SK-N-SH treated with all-trans-retinoic acid at 6 μM for 48 hours (cell line): ENCODE results near the gene NDUFS8.

Experiments
- ATAC-seq: fragments of 200-7000 bp; cut with Tn5 transposase; 3 replicates; pipeline ENCODE4 v1.9.1; 2020; ENCODE audit warnings: mild to moderate bottlenecking, moderate library complexity
- BACH2 ChIP-seq: fragments of 250-450 bp; sonication (Bioruptor Pico); IDR thresholded peaks from 2 replicates; pipeline ENCODE4 v1.9.0; 2021; ENCODE audit warnings: mild to moderate bottlenecking, borderline replicate concordance
- CREB5 ChIP-seq: fragments of 250-450 bp; sonication (Bioruptor Pico); IDR thresholded peaks from 2 replicates; pipeline ENCODE4 v1.5.1; 2020; ENCODE audit warnings: low read depth, mild to moderate bottlenecking, moderate library complexity
- CSDC2 ChIP-seq: fragments of 250-450 bp; sonication (Bioruptor Pico); IDR thresholded peaks from 2 replicates; pipeline ENCODE4 v1.5.0; 2020; ENCODE audit warnings: mild to moderate bottlenecking, moderate library complexity
- ESRRG ChIP-seq: fragments of 250-450 bp; sonication (Bioruptor Pico); IDR thresholded peaks from 2 replicates; pipeline ENCODE4 v1.6.1; 2021; ENCODE audit warnings: mild to moderate bottlenecking
- GLIS3 ChIP-seq: fragments of 250-450 bp; sonication (Bioruptor Pico); IDR thresholded peaks from 2 replicates; pipeline ENCODE4 v1.5.0; 2020; ENCODE audit warnings: mild to moderate bottlenecking, moderate library complexity
- OSR1 ChIP-seq: fragments of 250-450 bp; sonication (Bioruptor Pico); IDR thresholded peaks from 2 replicates; pipeline ENCODE4 v1.8.0; 2022; ENCODE audit warnings: moderate library complexity, mild to moderate bottlenecking, inconsistent platforms
- PATZ1 ChIP-seq: fragments of 250-450 bp; sonication (Bioruptor Pico); IDR thresholded peaks from 2 replicates; pipeline ENCODE4 v1.8.0; 2020; ENCODE audit warnings: mild to moderate bottlenecking, moderate library complexity, borderline replicate concordance
- PPARA ChIP-seq: fragments of 250-450 bp; sonication (Bioruptor Pico); IDR thresholded peaks from 2 replicates; pipeline ENCODE4 v1.5.0; 2020; ENCODE audit warnings: mild to moderate bottlenecking, borderline replicate concordance
- RARB ChIP-seq: fragments of 250-450 bp; sonication (Bioruptor Pico); IDR thresholded peaks from 2 replicates; pipeline ENCODE4 v1.8.0; 2021; ENCODE audit warnings: mild to moderate bottlenecking, moderate library complexity
- SNAI2 ChIP-seq: fragments of 250-450 bp; sonication (Bioruptor Pico); IDR thresholded peaks from 2 replicates; pipeline ENCODE4 v1.5.0; 2020; ENCODE audit warnings: mild to moderate bottlenecking, moderate library complexity
- TSHZ2 ChIP-seq: fragments of 250-450 bp; sonication (Bioruptor Pico); IDR thresholded peaks from 2 replicates; pipeline ENCODE4 v1.5.0; 2020; ENCODE audit warnings: mild to moderate bottlenecking, moderate library complexity
- ZC3H10 ChIP-seq: fragments of 250-450 bp; sonication (Bioruptor Pico); IDR thresholded peaks from 2 replicates; pipeline ENCODE4 v1.5.1; 2021; ENCODE audit warnings: mild to moderate bottlenecking, moderate library complexity
- ZNF565 ChIP-seq: fragments of 450-650 bp; formaldehyde crosslinking; conservative IDR thresholded peaks from 2 replicates; pipeline ENCODE4 v1.5.0; 2020; ENCODE audit warnings: low read depth, mild to moderate bottlenecking, moderate library complexity
- ZNF70 ChIP-seq: fragments of 450-650 bp; formaldehyde crosslinking; IDR thresholded peaks from 2 replicates; pipeline ENCODE4 v1.5.0; 2020; ENCODE audit warnings: mild to moderate bottlenecking, moderate library complexity
- TF ChIP-seq, protein P1 (sequence below): fragments of 250-450 bp; sonication (Bioruptor Pico); IDR thresholded peaks from 2 replicates; pipeline ENCODE4 v1.8.0; 2021; ENCODE audit warnings: low read depth, mild to moderate bottlenecking, moderate library complexity, borderline replicate concordance

NDUFS8 gene

DNA sequence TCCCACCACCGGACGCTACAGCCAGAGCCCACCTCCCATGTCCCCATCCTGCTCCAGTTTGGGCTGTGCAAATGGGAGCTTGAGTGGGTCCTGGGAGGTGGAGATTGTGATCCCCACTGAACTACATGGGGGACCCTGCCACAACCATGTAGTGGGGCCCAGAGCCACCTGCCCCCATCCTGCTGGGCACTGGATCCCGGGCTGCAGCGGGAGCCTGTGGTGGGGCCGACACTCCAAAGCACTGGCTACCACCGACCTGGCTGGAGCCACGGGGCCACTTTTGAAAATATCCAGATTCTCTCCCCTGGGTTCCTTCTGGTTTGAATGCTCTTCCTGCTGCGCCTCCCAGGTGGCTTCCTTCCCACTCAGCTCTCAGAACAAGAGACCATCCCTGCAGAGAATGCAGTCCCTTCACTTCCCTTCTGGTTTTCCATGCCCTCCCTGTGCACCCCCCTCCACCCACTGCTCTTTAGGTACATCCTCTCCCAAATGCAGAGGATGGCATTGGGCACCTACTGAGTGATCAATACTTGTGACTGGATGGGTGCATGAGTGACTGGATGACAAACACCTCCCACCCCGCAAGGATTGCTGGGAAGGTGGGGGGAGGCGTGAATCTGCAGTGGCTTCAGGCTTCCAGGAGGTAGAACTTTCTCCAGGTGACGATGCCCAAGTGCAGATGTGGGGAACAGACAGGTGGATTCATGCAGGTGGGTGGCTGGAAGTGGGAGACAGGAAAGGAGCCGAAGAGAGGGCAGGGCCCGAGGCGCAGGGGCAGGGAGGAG lies 25.7 kb upstream of the NDUFS8 start:
- no peak for ATAC-seq
- TF ChIP-seq ZC3H10: no peak
- TF ChIP-seq OSR1 (CRISPR knock-in tag): no peak
- no peak for TF ChIP-seq TSHZ2
- no peak for TF ChIP-seq BACH2 (CRISPR knock-in tag)
- TF ChIP-seq CREB5 (CRISPR knock-in tag): no peak

- ATAC-seq: no peak
- TF ChIP-seq ZNF565 (CRISPR knock-in tag): no peak
- TF ChIP-seq SNAI2 (CRISPR knock-in tag): no peak
- TF ChIP-seq CSDC2: no peak
- no peak for TF ChIP-seq PPARA (CRISPR knock-in tag)
- TF ChIP-seq RARB: no peak
- TF ChIP-seq OSR1 (CRISPR knock-in tag): no peak
- TF ChIP-seq PATZ1 (CRISPR knock-in tag): no peak
Observed at GRCh38 chr11:68006606-68007166, 23.8 kb upstream of the NDUFS8 start.

DNA sequence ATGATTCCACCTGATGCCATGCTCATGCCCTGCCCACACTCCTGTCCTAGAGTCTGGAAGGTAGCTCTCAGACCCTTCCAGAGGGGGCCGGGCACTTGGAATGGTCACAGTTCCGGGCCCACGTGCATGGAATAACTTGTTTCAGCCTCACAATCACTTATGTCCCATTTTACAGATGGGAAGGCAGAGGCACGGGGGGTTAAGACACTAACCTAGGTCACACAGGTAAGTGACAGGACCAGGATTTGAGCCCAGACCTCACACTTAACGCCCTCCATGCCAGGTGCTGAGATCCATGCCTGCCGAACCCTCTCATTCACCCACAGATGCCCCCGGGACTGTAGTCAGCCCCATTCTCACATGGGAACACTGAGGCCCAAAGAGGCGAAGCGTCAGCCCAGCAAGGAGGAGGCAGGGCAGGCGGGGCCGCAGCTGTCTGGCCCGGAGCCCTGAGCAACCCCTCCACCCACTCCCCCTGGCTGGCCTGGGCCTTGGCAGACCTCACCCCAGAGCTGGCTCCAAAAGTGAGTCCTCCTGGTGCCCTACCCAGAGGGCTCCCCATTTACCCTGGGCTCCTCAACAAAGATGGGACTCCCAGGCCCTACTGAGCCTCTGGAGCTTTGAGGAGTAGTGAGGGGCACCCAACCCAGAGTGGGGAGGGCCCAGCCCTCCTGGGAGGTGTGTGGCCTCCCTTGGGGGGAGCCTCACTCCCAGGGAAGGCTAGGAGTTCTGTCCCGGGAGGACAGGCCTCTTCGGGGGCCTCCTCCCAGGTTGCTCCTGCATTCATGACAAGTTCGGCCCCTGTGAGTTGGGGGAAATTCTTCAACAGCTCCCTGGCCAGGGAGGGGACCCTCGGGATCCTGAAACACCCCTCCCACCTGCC lies 22.7 kb upstream of the NDUFS8 start:
- no peak for TF ChIP-seq PATZ1 (CRISPR knock-in tag)
- no peak for TF ChIP-seq GLIS3 (CRISPR knock-in tag)
- no peak for TF ChIP-seq CSDC2
- TF ChIP-seq ZNF70 (CRISPR knock-in tag): no peak
- no peak for TF ChIP-seq ESRRG (CRISPR knock-in tag)

GRCh38 chr11:68008381-68009337 lies 21.8 kb upstream of the NDUFS8 start:
- no peak for ATAC-seq
- TF ChIP-seq ZNF565 (CRISPR knock-in tag): no peak
- TF ChIP-seq TSHZ2: no peak
- no peak for TF ChIP-seq GLIS3 (CRISPR knock-in tag)
- TF ChIP-seq, protein P1, sequence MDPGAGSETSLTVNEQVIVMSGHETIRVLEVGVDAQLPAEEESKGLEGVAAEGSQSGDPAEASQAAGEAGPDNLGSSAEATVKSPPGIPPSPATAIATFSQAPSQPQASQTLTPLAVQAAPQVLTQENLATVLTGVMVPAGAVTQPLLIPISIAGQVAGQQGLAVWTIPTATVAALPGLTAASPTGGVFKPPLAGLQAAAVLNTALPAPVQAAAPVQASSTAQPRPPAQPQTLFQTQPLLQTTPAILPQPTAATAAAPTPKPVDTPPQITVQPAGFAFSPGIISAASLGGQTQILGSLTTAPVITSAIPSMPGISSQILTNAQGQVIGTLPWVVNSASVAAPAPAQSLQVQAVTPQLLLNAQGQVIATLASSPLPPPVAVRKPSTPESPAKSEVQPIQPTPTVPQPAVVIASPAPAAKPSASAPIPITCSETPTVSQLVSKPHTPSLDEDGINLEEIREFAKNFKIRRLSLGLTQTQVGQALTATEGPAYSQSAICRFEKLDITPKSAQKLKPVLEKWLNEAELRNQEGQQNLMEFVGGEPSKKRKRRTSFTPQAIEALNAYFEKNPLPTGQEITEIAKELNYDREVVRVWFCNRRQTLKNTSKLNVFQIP (CRISPR knock-in tag): no peak
- no peak for TF ChIP-seq CREB5 (CRISPR knock-in tag)

More for the DNA sequence above, 22.7 kb upstream of the NDUFS8 start:
- ATAC-seq: no peak
